OCI-LY1 (cell line): ENCODE data around the gene CLRN3.

Experiments
- CTCF ChIP-seq: fragments of 200-600 bp; sonication (generic), shearing (Covaris generic); IDR thresholded peaks from 2 replicates; pipeline ENCODE4 v1.5.1; 2017; ENCODE audit warnings: mild to moderate bottlenecking, antibody characterized with exemption, low read length, moderate library complexity, mixed read lengths
- EZH2 ChIP-seq: fragments of 200-600 bp; sonication (generic), shearing (Covaris generic); IDR thresholded peaks from 2 replicates; pipeline ENCODE4 v1.8.0; 2017; ENCODE audit warnings: borderline replicate concordance, mixed run types, mild to moderate bottlenecking, antibody characterized with exemption, low read length, moderate library complexity, mixed read lengths

GRCh38 chr10:127849921-127850320 lies 42.8 kb downstream of the CLRN3 start:
- TF ChIP-seq CTCF = no peak
- TF ChIP-seq EZH2 = no peak
